ENCODE measurements around the gene WDR12.
"Not testable (repeated sequence)": the region's sequence is repeated elsewhere in the genome, so short reads cannot be mapped to it uniquely, and the experiment has no call there.

Gene WDR12

GRCh38 chr2:202883987-202884675, 27.3 kb downstream of the WDR12 start:
- no peak for DNase-seq

- no peak for DNase-seq
These were observed 29.9 kb downstream of the WDR12 start for GRCh38 chr2:202881570-202881969.

GRCh38 chr2:202877699-202878098, 33.8 kb downstream of the WDR12 start:
- no peak for DNase-seq

- DNase-seq = peak; percentile 55
These were observed 40.0 kb downstream of the WDR12 start, which contains the start of gene ICA1L for GRCh38 chr2:202871300-202872141. Gene ICA1L (minus strand): TSS chr2:202871766. CDS start chr2:202829009, 42,757 bp downstream.

GRCh38 chr2:202870431-202871299, 40.8 kb downstream of the WDR12 start:
- DNase-seq = peak; percentile 66

- DNase-seq = no peak
These were observed 49.5 kb downstream of the WDR12 start for GRCh38 chr2:202861987-202862386.

- DNase-seq = no peak
These were observed 52.9 kb downstream of the WDR12 start for GRCh38 chr2:202858601-202859000.

GRCh38 chr2:202849343-202849742, 62.1 kb downstream of the WDR12 start:
- not testable (repeated sequence) for DNase-seq

- no peak for DNase-seq
These were observed 62.7 kb downstream of the WDR12 start for GRCh38 chr2:202848813-202849212.

GRCh38 chr2:202847693-202848524, 63.6 kb downstream of the WDR12 start:
- DNase-seq = no peak

GRCh38 chr2:202844656-202845055, 66.8 kb downstream of the WDR12 start:
- no peak for DNase-seq

- no peak for DNase-seq
These were observed 68.8 kb downstream of the WDR12 start for GRCh38 chr2:202842690-202843089.

GRCh38 chr2:202841090-202841867, 70.2 kb downstream of the WDR12 start:
- no peak for DNase-seq

- peak; percentile 66 for DNase-seq
These were observed 79.9 kb downstream of the WDR12 start for GRCh38 chr2:202831242-202832220.

GRCh38 chr2:202824901-202825300, 86.6 kb downstream of the WDR12 start:
- no peak for DNase-seq
